ENCODE data around the gene CABYR.

Gene CABYR

GRCh38 chr18:24111936-24112335, 26.9 kb upstream of the CABYR start:
- Histone ChIP-seq H3K79me2 (no peaks in the 10 kb centered on the region), H3K9ac (no peak overlapping the region), H3K36me3 (ENCODE audit: control insufficient read depth, insufficient read depth, low read length) (no peaks in the 10 kb centered on the region), H3K9me3 (ENCODE audit: control insufficient read depth, low read length) (no peaks in the 10 kb centered on the region), H3K27ac (no peak overlapping the region), H2AFZ (no peak overlapping the region), H3K4me3 (ENCODE audit: low read depth, low read length) (no peak overlapping the region), H3K27me3 (ENCODE audit: control insufficient read depth, insufficient read depth, low read length) (no peaks in the 10 kb centered on the region), H3K4me2 (ENCODE audit: low read length) (no peak overlapping the region), H3K4me1 (no peaks in the 10 kb centered on the region)
- TF ChIP-seq CTCF (IDR thresholded peaks at IDR 0.05) = no peak

- H3K9me3 ChIP-seq (ENCODE audit: control insufficient read depth, low read length) = no peaks in the 10 kb centered on the region
- no peak overlapping the region for H3K27ac ChIP-seq
- H3K27me3 ChIP-seq (ENCODE audit: control insufficient read depth, insufficient read depth, low read length) = no peaks in the 10 kb centered on the region
- H3K36me3 ChIP-seq (ENCODE audit: control insufficient read depth, insufficient read depth, low read length) = no peaks in the 10 kb centered on the region
- TF ChIP-seq CTCF (IDR thresholded peaks at IDR 0.05) = no peak
- H3K9ac ChIP-seq = no peak overlapping the region
- no peak overlapping the region for H3K4me2 ChIP-seq (ENCODE audit: low read length)
- no peak overlapping the region for H3K4me3 ChIP-seq (ENCODE audit: low read depth, low read length)
- H3K79me2 ChIP-seq = no peaks in the 10 kb centered on the region
- no peak overlapping the region for H2AFZ ChIP-seq
- H3K4me1 ChIP-seq = no peaks in the 10 kb centered on the region
Observed at GRCh38 chr18:24112464-24112863, 26.4 kb upstream of the CABYR start.

- no peaks in the 10 kb centered on the region for H3K27me3 ChIP-seq (ENCODE audit: control insufficient read depth, insufficient read depth, low read length)
- H3K9me3 ChIP-seq (ENCODE audit: control insufficient read depth, low read length) = no peaks in the 10 kb centered on the region
- H3K4me1 ChIP-seq = no peaks in the 10 kb centered on the region
- H3K4me3 ChIP-seq (ENCODE audit: low read depth, low read length) = no peak overlapping the region
- no peak overlapping the region for H3K9ac ChIP-seq
- no peak overlapping the region for H3K27ac ChIP-seq
- no peaks in the 10 kb centered on the region for H3K79me2 ChIP-seq
- H2AFZ ChIP-seq = no peak overlapping the region
- H3K36me3 ChIP-seq (ENCODE audit: control insufficient read depth, insufficient read depth, low read length) = no peaks in the 10 kb centered on the region
- no peak for TF ChIP-seq CTCF (IDR thresholded peaks at IDR 0.05)
- no peak overlapping the region for H3K4me2 ChIP-seq (ENCODE audit: low read length)
Observed at GRCh38 chr18:24112874-24113615, 25.8 kb upstream of the CABYR start.

GRCh38 chr18:24114924-24115549, 23.8 kb upstream of the CABYR start:
- no peak for TF ChIP-seq CTCF (IDR thresholded peaks at IDR 0.05)
- H3K4me2 ChIP-seq (ENCODE audit: low read length) = no peak overlapping the region
- H3K9ac ChIP-seq = no peak overlapping the region
- no peaks in the 10 kb centered on the region for H3K27me3 ChIP-seq (ENCODE audit: control insufficient read depth, insufficient read depth, low read length)
- H3K79me2 ChIP-seq = no peaks in the 10 kb centered on the region
- H3K36me3 ChIP-seq (ENCODE audit: control insufficient read depth, insufficient read depth, low read length) = no peaks in the 10 kb centered on the region
- H3K4me1 ChIP-seq = no peaks in the 10 kb centered on the region
- H3K4me3 ChIP-seq (ENCODE audit: low read depth, low read length) = no peak overlapping the region
- no peak overlapping the region for H2AFZ ChIP-seq
- no peaks in the 10 kb centered on the region for H3K9me3 ChIP-seq (ENCODE audit: control insufficient read depth, low read length)
- no peak overlapping the region for H3K27ac ChIP-seq

- H3K4me3 ChIP-seq (ENCODE audit: low read depth, low read length) = no peak overlapping the region
- no peaks in the 10 kb centered on the region for H3K27me3 ChIP-seq (ENCODE audit: control insufficient read depth, insufficient read depth, low read length)
- no peak overlapping the region for H3K4me2 ChIP-seq (ENCODE audit: low read length)
- H3K9me3 ChIP-seq (ENCODE audit: control insufficient read depth, low read length) = no peaks in the 10 kb centered on the region
- H3K27ac ChIP-seq = no peak overlapping the region
- H3K4me1 ChIP-seq = no peaks in the 10 kb centered on the region
- H3K36me3 ChIP-seq (ENCODE audit: control insufficient read depth, insufficient read depth, low read length) = no peaks in the 10 kb centered on the region
- H2AFZ ChIP-seq = no peak overlapping the region
- TF ChIP-seq CTCF (IDR thresholded peaks at IDR 0.05) = no peak
- no peaks in the 10 kb centered on the region for H3K79me2 ChIP-seq
- H3K9ac ChIP-seq = no peak overlapping the region
Observed at GRCh38 chr18:24115628-24116027, 23.2 kb upstream of the CABYR start.

All from parathyroid adenoma (tissue), 2 donors.